HuH-7 (cell line): ENCODE measurements around the gene BMF.
"Not testable (repeated sequence)": the region's sequence is repeated elsewhere in the genome, so short reads cannot be mapped to it uniquely, and the experiment has no call there.

ENCODE experiments used
- DNase-seq: peaks from one replicate; pipeline ENCODE4 v3.0.0; 2011; ENCODE audit warnings: low spot score

The BMF gene, protein sequence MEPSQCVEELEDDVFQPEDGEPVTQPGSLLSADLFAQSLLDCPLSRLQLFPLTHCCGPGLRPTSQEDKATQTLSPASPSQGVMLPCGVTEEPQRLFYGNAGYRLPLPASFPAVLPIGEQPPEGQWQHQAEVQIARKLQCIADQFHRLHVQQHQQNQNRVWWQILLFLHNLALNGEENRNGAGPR

DNA sequence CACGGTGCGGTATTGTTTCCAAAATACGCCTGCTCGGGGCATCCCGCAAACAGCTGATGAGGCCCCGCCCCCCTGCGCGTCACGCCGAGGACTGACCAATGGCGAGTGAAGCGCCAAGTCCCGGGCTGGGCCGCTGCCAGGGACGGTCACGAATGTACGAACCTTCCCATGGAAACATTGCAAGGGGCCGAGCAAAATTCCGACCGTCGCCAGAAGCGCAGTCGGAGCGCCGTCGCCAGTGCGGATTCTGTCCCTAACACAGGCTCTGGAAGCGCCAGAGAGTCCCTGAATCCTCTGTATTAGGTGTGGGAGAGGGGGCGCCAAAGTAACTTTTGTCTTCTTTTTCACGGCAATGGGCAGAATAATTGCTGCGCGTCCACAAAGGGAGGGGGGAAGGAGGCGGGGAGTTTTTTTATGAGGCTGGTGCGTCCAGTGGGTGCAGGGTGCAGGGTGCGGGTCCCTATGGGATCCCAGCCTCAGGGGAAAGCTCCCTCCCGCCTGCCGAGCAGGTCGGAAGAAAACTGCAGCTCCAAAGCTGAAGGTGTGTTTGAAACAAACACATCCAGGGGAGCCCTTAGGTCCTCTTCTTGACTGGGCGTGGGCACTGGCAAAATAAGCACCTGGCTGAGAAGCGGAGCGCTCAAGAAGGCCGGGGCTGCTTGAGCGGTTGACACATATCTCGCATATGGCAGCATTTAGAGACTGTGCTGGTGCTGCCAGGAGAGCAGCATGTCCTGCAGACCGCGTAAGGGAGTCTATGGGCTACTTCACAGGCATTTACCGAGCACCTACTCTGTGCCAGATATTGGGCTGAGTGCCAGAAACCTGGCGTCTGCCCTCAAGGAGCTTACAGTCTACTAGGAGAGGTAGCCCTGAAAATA lies at the start of gene BMF:
TSS of gene BMF (minus strand) at position 25 of the 881 bp plus-strand sequence. CDS start 2,793 bp downstream, outside the sequence.
- peak; percentile 89 for DNase-seq

DNA sequence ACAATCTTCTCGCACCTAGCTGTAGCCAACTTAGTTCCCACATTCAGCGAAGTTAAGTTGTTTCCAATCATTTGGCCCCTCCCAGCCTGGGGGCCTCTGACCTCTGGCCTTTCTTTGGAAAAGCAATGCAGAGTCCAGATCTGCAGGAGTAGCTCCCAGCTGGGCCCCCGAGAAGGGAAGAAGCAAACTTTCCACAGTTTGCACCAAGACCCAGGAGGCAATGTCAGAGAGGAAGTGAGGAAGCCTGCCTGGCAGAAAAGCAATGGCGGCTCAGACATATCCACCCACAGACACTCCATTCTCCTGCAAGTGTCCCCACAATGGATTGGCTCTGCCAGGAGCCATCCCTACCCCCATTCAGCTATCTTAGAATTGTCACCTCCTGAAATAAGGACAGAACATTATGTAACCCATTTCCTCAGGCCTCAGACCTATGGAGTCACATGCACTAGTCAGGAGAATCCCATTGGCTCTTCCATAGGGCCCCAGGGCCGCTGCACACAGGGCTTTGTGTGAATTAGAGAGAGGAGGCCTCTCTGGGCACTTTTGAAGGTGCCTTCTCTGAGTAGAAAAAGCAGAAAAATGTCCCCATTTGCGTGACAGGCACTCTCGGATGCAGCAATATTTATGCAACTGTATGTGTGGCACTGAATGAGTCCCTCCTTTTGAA lies 49.2 kb upstream of the BMF start:
- DNase-seq, result no peak

DNA sequence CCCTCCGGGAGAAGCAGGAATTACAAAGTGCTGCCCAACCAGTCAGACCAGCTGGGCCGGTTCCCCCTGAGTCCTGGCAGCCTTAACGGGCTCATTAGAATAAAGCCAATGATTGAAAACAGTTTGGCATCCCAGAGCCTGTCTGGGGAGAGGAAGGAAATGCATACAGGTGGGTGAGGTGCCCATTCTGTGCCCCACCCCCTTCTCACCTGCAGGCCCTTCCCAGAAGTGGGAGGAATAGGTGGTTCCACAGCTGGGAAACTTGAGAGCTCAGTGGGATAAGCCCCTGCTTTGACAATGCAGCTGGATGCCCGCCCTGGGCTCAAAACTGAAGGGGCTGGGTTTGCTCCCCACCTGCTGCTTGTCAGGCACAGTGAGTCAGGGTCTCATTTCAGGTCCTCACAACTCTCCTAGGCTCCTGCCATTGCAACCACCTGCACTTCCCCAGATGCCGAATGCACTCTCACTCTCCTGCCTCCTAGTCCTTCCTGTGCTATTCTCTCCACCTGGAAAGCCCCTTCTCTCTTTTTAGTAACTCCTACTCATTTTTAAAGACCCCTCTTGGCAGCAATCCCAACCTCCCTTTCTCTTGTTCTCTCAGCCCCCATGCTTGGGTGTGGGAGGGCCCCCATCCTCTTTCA lies 46.7 kb upstream of the BMF start:
- DNase-seq, result no peak

DNA sequence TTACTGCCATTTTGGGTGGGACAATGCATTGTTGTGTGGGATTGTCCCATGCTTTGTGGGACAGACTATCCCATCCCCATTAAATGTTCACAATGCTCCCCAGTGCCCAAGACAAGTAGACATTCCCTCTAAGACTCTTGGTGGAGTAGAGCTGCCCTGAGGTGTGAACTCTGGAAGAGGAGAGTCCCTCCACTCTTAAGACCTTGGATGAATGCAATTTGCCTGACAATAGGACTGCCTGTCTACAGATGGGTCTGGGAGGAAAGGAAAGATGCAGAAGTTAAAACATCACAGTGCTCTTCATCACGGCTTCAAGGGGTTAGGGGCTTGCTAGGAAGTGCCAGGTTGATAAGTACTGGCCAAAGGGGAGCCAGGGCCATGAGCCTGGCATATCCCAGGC lies 46.1 kb upstream of the BMF start:
- not testable (repeated sequence) for DNase-seq

DNA sequence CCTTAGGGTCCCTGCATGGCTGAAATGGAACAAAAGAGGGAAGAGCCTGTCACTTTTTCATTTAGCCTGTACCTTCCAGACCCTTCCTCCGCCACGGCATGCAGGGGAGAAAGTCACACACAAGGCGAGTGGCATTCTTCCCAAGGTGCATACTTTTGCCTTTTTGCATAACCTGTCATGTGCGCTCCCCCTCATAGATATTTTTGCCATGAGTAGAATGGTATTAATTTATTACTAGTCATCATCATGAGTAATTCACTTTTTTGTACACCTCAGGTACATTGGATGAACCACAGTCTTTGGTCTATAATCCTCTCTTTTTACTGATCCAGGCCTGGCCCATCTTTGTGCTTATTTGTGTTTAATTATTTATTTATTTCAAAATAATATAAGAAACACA lies 43.3 kb upstream of the BMF start:
- DNase-seq, result no peak

DNA sequence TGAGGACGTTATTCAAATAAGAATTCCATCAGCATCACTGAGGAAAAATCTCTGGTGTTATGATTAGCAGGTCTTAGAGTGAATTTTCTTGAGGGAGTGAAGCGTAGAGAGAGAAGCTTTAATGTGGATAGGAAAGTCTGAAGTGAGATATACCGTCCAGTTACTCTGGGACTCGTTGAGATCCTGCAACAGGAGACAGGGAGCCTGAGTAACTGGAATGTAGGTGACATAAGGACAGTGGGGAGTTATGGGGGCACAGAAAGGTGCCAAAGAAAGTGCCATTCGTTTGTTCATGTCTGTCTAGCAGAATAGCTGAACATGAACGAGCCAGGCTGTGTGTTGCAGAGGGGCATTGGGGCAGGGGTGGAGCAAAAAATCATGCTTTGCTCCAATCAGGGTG lies 42.8 kb upstream of the BMF start:
- no peak for DNase-seq

DNA sequence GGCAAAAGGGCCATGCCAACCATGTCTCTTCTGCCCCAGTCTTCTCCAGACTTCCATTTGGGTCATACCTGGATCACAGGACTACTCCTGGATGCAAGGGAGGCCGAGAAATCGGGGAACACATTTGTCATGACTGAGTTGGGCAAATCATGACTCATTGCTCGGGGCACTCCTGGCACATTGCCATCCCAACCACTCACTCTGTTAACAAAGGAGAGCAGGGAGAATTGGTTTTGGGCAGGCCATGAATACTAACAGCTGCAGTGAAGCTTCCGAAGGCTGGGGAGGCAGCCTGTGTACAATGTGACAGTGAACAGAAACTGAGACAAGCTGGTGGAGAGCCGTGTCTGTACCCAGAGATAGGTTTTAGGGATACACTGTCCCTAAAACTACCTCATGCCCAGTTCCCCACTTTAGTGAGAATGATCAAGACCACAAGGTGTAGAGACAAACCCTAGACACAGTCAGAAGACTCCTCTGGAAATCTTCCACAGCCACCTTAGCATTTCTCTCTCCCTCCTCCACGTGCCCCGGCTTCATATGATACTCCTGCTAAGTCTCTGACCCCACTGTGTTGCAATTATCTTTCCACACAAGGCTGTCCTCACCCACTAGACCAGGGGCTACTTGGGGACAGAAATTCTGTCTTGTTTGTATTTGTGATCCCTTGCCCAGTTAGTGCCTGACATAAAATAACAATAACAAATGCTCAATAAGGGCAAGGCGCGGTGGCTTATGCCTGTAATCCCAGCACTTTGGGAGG lies 41.7 kb upstream of the BMF start:
- no peak for DNase-seq

DNA sequence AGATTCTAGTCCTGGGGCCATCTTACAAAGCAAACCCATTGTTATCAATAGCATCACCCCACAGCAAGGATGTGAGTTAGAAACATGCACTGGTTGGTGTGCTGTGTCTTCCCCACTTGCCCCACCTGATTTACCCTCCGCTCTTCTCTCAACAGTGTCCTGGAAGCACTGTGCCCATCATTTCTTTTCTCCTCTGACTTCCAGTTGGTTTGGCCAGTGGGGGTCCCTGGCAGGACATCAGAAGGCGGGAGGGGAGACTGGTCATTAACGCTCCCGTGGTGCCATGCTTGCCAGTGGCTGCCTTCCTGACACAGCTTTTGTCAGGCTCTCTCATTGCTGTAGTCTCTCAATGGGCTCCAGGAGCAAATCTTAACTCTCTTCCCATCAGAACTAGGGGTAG lies 40.7 kb upstream of the BMF start:
- DNase-seq, result no peak

DNA sequence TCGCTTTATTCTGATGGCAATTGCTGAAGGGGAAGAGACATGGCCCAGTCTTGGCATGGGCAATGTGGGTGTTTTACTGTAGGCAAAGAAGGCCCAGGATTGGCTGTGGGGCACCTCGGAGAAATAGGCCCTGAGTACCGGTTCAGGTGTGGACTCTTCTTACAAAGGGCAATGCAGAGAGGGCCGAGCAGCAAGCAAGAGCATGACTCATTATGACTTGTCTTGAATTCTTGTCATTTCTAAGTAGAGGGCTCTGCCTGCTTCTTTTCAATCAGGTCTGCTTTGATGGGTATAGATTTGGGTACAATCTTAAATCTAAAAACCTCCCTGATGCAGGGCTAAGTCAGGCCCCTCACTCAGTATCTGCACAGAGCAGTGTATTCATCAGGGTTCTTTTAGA lies 37.4 kb upstream of the BMF start:
- DNase-seq, result no peak

DNA sequence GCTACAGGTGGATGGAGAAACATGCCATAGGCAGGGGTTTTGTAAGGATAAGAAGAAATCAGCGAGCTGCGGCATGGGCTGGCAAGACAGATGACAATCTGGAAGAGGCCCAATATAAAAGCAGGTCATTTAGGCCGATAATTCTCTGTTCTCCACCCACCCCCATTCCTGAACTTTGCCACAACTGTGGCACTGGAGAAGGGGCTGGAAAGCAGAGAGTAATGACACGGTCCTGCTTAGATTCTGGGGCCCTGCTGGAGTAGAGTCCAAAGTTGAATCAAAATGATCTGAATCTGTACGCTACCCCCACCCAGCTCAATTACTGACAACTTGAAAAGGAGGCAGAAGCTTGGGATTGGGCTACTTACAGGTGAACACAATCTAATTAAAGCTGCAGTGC lies 33.7 kb upstream of the BMF start:
- no peak for DNase-seq

DNA sequence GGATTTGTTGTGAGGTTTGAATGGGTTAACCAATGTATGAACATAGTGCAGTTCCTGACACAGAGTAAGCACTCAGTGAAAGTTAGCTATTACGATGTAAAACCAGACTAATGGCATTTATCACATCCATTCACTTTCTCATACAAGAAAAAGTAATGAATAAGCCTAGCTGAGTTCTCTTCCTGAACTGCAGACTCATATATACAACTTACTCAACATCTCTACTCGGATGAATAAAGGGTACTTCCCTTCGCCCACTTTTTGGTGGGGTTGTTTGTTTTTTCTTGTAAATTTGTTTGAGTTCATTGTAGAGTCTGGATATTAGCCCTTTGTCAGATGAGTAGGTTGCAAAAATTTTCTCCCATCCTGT lies 29.5 kb upstream of the BMF start:
- not testable (repeated sequence) for DNase-seq

DNA sequence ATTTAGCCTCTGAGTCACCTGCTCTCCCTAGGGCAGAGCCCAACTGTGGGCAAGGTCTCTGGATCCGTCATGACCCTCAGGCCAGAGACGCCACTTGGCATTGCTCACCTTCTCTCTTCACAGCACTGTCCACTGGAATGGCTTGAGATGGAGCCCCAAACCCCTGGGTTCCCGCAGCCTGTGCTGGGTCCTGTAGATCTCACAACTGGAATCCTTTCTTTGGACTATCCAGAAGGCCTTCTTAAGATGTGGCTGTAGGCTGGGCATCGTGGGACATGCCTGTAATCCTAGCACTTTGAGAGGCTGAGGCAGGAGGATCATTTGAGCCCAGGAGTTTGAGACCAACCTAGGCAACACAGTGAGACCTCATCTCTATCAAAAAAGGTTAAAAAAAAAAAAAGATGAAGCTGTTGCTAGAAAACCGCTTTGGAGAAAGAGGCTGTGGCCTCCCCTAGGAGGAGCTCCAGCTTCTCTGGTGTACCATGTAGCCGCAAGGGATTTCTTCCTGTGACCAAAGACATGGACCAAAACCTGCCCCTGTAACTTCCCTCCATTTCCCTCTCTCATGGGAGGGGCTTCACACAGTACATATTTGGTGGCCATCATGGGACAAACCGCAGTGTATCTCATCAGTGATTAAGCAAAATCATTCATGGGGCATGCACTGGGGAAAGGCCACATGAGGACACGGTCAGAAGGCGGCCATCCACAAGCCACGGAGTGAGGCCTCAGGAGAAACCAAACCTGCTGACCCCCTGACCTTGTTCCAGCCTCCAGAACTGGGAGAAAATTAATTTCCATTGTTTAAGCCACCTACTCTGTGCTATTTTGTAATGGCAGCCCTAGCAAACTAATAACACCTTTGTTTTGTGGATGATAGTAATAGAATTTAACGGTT lies 28.9 kb upstream of the BMF start:
- no peak for DNase-seq

DNA sequence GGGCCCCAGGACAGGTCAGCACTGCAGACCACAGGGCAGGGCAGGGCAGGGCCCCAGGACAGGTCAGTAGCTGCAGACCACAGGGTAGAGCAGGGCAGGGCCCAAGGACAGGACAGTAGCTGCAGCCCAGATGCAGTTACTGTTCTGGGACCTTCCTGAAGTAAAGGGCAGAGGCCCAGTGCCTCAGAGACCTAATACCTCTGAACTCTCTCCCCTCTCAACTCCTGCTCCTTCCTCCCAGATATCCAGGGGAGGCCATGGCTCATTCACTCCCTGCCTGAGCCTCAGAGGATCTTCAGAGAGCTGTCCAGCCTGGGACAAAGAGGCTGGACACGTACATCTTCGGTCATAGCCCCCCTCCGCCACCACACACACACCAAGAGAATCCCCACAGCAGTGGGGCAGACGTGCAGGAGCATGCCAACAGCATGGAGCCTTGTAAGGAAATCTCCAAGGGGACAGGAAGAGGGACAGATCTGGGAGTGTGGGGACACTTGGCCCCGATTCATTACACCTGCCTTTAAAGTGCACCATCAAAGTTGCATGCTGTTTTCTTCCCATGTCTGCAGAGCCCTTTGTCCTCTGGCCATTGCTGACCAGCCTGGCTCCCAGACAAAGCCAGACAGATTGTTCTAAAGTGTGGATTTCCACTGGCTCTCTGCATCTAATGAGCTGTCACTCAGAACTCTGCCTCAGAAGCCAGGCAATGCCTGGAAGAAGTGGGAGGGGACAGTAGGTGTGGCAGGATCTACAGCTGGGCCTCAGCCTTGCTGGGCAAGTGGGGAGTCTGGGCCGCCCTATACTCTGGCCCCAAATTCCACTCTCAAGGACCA lies 28.0 kb upstream of the BMF start:
- no peak for DNase-seq

DNA sequence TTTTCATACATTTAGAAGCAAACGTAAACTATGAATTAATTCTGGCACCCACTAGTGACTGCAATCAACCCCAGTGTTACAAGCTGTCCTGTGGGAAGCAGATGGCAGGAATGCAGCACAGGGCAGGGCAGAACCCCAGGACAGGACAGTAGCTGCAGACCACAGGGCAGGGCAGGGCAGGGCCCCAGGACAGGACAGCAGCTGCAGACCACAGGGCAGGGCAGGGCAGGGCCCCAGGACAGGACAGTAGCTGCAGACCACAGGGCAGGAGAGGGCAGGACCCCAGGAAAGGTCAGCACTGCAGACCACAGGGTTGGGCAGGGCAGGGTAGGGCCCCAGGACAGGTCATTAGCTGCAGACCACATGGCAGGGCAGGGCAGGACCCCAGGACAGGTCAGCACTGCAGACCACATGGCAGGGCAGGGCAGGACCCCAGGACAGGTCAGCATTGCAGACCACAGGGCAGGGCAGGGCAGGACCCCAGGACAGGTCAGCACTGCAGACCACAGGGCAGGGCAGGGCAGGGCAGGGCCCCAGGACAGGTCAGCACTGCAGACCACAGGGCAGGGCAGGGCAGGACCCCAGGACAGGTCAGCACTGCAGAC lies 27.3 kb upstream of the BMF start:
- not testable (repeated sequence) for DNase-seq

DNA sequence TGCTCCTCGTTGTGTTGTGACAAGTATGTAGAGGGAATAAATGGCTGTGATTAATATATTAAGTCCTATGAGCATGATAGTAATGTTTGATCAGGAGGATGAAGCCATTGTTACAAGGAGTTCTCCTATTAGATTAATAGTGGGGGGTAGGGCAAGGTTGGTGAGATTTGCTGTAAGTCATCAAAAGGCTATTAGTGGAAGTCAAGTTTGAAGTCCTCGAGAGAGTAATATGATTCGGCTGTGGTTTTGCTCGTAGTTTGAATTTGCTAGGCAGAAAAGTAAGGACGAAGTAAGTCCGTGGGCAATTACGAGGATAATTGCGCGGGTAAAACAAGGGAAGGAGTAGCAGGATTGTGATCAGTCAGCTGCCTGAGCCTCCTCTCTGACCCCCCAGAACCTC lies 26.2 kb upstream of the BMF start:
- DNase-seq, result no peak

DNA sequence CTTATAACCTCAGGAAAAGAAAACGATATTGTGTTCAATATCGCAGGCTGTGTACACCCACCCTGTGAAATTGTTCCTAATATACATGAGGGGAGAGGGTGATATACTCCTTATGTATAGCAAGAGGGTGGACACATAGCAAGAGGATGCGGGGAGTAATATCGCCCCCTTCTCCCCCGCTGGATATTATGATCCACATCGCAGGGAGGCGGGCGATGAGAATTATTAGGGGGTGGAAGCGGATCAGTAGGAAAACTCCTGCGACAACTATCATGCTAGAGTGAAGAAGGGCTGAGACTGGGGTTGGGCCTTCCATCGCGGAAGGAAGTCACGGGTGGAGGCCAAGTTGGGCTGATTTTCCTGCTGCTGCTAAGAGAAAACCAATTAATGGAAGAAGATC lies 24.9 kb upstream of the BMF start:
- no peak for DNase-seq

DNA sequence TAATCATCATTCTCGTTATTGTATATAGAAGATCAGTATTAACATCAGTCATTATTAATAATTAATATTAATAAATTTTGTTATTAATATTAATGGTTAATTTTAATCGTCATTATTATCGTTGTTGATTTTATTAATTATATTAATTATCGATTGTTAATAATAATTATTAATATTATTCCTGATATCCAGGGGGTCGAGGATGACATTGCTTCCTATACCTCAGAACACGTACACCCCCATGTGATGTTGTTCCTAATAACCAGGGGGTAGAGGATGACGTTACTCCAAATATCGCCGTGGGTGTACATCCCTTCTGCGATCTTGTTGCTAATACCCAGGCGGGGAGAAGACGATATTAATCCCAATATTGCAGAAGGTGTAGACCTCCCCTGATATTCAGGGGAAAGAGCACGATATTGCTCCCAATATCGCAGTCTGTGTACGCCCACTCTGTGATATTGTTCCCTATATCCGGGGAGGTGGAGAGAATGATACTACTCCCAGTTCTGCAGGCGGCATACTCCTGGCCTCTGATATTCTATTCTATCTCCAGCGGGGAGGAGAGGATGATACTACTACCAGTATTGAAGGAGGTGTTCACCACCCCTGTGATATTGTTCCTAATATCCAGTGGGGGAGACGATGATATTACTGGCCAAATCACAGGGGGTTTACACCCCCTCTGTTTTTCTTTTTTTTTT lies 22.3 kb upstream of the BMF start:
- DNase-seq, result no peak

DNA sequence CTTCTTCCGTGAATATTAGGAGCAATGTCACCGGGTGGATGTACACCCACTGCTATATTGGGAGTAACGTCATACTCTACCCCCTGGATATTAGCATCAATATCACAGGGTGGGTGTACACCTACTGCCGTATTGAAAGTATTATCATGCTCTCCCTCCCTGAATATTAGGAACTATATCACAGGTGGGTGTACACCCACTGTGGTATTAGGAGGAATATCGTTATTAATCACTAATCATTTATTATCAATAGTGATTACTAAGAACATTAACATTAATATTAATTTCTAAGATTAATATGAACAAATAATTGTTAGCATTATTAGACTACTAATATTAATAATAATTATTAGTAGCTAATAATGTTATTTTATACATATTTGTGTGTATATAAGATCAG lies 21.4 kb upstream of the BMF start:
- DNase-seq, result no peak
